OCI-LY1 (cell line): ENCODE results near the gene PKD1L1.

Source experiments
- EZH2 ChIP-seq: fragments of 200-600 bp; sonication (generic), shearing (Covaris generic); IDR thresholded peaks from 2 replicates; pipeline ENCODE4 v1.8.0; 2017; ENCODE audit warnings: borderline replicate concordance, mixed run types, mild to moderate bottlenecking, antibody characterized with exemption, low read length, moderate library complexity, mixed read lengths
- TF ChIP-seq, protein P1 (sequence below): fragments of 200-600 bp; sonication (generic), shearing (Covaris generic); IDR thresholded peaks from 2 replicates; pipeline ENCODE4 v1.5.1; 2017; ENCODE audit warnings: mild to moderate bottlenecking, antibody characterized with exemption, low read length, moderate library complexity, mixed read lengths

DNA sequence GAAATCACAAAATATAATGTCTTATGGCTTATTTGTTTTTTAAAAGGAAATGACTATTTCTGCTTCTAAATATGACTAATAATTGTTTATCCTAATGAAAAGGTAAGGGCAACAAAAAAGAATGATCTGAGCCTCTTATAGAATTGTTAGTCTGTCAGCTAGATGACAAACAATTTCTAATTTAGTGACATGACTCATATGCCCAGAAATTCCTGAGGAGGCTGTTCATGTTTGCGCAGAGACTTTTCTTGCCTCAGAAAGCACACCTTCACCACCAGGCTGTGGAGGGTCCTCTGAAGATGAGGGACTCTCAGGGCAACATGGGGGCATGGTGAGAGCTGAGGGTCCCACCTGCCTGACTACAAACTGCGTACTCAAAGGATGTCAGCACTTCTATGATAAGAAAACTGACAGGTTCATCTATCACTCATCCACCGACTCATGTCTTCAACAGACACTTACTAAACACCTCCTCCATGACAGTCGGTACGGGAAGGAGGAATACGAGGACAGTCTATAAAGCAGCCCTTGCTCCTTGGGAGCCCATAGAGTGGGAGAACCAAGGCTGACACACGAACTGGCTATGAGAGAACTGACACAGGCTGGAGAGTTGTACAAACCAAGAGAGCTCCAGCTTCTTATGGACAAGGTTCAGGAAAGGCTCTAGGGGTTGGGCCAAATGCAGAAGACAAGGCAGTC is 102.0 kb downstream of the PKD1L1 start:
- TF ChIP-seq, protein P1, sequence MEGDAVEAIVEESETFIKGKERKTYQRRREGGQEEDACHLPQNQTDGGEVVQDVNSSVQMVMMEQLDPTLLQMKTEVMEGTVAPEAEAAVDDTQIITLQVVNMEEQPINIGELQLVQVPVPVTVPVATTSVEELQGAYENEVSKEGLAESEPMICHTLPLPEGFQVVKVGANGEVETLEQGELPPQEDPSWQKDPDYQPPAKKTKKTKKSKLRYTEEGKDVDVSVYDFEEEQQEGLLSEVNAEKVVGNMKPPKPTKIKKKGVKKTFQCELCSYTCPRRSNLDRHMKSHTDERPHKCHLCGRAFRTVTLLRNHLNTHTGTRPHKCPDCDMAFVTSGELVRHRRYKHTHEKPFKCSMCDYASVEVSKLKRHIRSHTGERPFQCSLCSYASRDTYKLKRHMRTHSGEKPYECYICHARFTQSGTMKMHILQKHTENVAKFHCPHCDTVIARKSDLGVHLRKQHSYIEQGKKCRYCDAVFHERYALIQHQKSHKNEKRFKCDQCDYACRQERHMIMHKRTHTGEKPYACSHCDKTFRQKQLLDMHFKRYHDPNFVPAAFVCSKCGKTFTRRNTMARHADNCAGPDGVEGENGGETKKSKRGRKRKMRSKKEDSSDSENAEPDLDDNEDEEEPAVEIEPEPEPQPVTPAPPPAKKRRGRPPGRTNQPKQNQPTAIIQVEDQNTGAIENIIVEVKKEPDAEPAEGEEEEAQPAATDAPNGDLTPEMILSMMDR, result no peak
- no peak for TF ChIP-seq EZH2
